DOHH2 (cell line): ENCODE measurements around the gene USP20.
"Not testable (repeated sequence)": the region's sequence is repeated elsewhere in the genome, so short reads cannot be mapped to it uniquely, and the experiment has no call there.

ENCODE experiments used
- CTCF ChIP-seq: fragments of 200-600 bp; sonication (generic); IDR thresholded peaks from one replicate; pipeline ENCODE4 v1.5.1; 2014; ENCODE audit warnings: antibody characterized with exemption, mild to moderate bottlenecking, low read depth, low read length; ENCODE audit not compliant: poor library complexity, severe bottlenecking
- EZH2phosphoT487 ChIP-seq: fragments of 200-600 bp; sonication (generic); IDR thresholded peaks from 2 replicates; pipeline ENCODE4 v1.6.1; 2017; ENCODE audit warnings: borderline replicate concordance, mild to moderate bottlenecking, antibody characterized with exemption, low read length, moderate library complexity, mixed read lengths

GRCh38 chr9:129796029-129796428 is 39.2 kb upstream of the USP20 start:
- TF ChIP-seq CTCF, EZH2phosphoT487: not testable (repeated sequence)
